DMS79 (cell line): Measurements from ENCODE around the gene FAM156B.
"Not testable (repeated sequence)": the region's sequence is repeated elsewhere in the genome, so short reads cannot be mapped to it uniquely, and the experiment has no call there.

ENCODE experiments used
- DNase-seq: peaks from one replicate; lab custom pipeline; 2025; lab: John Stamatoyannopoulos, UW

Gene FAM156B, protein sequence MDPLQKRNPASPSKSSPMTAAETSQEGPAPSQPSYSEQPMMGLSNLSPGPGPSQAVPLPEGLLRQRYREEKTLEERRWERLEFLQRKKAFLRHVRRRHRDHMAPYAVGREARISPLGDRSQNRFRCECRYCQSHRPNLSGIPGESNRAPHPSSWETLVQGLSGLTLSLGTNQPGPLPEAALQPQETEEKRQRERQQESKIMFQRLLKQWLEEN

GRCh38 chrX:52896855-52897709 is at the start of gene FAM156B:
TSS of gene FAM156B (plus strand) at chrX:52897330. CDS start at chrX:52907226, 9,896 bp downstream.
- DNase-seq: not testable (repeated sequence)

GRCh38 chrX:52852110-52852860 is 44.8 kb upstream of the FAM156B start:
- DNase-seq: no peak

DNA sequence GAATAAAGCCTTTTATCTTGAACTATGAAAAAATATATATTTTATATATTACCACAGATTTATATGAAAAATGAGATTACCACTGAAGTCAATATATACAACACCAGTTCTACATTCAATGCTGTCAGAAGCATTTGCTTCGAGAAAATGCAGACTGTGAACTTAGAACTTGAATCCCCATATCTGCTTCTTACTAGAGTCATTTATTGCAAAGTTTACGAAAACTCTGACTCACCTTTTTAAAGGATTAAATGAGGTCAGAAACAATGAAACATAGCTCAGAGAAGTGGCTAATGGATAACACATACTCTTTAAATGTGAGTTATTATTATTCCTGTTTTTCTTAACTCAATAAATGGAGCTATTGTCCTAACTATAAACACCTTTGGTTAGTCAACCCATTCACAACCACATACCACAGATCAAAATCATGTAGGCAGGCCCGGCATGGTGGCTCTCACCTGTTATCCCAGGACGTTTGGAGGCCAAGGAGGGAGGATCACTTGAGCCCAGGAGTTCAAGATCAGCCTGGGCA is 40.1 kb upstream of the FAM156B start:
- not testable (repeated sequence) for DNase-seq

- DNase-seq: no peak
Observed at GRCh38 chrX:52865343-52865998, 31.7 kb upstream of the FAM156B start.

- no peak for DNase-seq
Observed at GRCh38 chrX:52867610-52868348, 29.4 kb upstream of the FAM156B start, which contains the start of gene XAGE3. TSS of gene XAGE3 (minus strand) at chrX:52868083. CDS start at chrX:52867133, 950 bp downstream.

- no peak for DNase-seq
Observed at GRCh38 chrX:52870046-52870445, 27.1 kb upstream of the FAM156B start.

- not testable (repeated sequence) for DNase-seq
Observed at GRCh38 chrX:52873825-52874224, 23.3 kb upstream of the FAM156B start.

GRCh38 chrX:52874661-52875060 is 22.5 kb upstream of the FAM156B start:
- no peak for DNase-seq

DNA sequence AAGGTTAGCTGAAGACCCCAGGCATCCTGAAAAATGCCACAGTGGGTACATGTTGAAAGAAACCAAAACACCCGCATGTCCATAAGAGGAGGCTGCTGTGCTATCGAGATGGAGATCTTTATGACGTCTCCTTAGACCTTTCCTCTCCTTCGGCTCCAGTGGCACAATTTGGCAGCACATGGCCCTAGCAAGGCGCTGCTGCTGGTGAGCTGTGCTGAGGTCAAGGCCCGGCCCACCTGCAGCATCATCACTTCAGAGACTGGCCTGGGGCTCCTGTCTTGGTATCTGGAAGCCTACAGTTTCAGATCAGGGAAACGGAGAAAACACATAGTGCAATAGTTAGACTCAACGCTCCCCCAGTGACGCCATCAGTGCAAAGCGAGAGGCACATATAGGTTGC is 21.7 kb upstream of the FAM156B start:
- DNase-seq: not testable (repeated sequence)

GRCh38 chrX:52876386-52876785 is 20.7 kb upstream of the FAM156B start:
- DNase-seq: not testable (repeated sequence)

DNA sequence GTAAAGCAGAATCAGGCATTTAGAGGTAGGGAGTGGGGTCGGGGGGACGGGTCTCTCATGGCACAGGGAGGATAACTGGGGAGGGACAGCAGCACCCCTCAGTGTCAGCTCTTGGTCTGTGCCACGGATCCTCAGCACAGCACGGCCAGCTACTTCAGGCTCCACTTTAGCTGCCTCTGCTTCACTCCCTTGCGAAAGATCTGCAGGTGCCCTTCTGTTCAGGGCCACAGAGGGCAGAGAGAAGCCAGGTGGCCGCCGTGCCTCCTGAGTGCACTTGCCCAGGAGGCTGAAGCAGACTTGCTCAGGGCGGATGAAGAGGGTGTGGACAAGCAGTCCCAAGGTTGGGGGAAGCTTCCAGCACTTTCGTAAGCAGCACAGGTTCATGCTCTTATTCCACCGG is 9.7 kb upstream of the FAM156B start:
- DNase-seq: not testable (repeated sequence)

GRCh38 chrX:52888090-52888489 is 9.0 kb upstream of the FAM156B start:
- not testable (repeated sequence) for DNase-seq

DNA sequence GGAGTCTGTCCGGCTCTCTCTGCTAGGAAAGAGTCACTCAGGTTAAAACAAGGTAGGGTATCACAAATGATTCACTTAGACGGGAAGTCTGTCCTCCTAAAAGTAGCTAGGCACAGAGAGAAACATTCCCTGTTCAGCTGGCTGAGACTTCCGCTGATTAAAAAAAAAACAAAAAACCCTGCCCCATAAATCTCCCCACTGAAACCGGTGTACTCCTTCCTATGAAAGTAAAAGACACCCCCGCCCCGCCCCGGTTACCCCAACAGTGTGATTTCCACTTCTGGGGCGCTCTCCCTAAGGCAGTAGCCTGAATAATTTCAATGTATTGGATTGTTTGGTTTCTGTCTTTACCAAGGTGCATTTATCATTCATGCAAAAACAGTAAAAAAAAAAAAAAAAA is 692 bp upstream of the FAM156B start:
- DNase-seq: not testable (repeated sequence)

DNA sequence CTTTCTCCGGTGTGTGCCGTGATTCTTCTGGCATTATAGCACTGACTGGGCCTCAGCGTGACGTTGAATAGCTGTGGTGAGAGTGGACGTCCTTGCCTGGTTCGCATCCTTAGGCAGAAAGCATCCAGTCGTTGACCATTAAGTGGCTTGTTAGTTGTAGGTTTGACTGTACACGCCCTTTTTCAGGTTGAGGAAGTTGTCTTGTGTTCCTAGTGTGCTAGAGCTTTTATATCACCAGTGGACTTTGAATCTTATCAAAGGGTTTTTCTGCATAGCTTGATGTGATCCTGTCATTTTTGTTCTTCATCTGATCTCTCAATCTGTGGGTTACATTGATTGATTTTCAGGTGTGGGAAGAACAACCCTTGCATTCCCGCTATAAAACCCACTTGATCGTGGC is 8.4 kb downstream of the FAM156B start:
- DNase-seq: not testable (repeated sequence)

DNA sequence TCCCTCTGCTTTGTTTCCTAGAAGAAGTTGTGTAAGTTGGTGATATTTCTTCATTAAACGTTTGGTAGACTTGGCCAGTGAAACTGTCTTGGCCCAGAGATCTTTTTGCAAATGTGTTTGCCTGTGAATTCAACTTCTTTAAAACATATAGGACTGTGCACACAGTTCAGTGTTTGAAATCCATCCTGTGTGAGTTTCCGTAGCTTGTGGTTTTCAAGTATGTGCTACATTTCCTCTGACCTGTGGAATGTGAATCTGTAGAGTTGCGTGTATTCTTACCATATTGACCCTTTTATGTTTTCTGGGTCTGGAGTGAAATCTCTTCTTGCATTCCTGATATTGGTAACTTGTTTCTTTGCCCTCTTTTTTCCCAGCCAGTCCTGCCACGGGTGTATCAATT is 8.9 kb downstream of the FAM156B start:
- not testable (repeated sequence) for DNase-seq

DNA sequence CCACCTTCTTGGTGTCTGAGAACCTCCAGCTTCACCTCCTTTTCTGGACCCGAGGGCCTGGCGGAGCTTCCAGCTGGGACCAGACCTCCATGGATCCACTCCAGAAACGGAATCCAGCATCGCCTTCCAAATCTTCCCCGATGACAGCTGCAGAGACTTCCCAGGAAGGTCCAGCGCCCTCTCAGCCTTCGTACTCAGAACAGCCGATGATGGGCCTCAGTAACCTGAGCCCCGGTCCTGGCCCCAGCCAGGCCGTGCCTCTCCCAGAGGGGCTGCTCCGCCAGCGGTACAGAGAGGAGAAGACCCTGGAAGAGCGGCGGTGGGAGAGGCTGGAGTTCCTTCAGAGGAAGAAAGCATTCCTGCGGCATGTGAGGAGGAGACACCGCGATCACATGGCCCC is 10.0 kb downstream of the FAM156B start:
- not testable (repeated sequence) for DNase-seq

DNA sequence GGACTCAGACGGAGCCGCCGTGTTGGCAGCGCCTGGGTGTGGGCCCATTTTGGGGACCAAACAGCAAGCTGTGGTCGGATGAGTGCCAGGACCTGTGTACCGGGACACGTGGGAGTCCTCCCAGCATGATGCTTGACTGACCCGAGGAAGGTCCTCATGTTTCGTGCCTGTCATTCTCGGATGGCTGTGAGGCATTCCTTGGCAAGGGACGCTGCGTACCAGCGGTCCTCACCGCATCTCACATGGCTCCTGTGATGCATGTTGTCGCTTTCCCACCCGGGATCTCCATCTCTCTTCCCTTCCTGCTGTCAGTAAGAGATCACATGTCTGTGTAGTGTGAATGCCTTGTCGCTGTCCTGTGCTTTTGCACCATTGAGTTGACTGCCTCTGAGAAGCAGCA is 10.8 kb downstream of the FAM156B start:
- not testable (repeated sequence) for DNase-seq

- not testable (repeated sequence) for DNase-seq
Observed at GRCh38 chrX:52909313-52909969, 12.3 kb downstream of the FAM156B start.

DNA sequence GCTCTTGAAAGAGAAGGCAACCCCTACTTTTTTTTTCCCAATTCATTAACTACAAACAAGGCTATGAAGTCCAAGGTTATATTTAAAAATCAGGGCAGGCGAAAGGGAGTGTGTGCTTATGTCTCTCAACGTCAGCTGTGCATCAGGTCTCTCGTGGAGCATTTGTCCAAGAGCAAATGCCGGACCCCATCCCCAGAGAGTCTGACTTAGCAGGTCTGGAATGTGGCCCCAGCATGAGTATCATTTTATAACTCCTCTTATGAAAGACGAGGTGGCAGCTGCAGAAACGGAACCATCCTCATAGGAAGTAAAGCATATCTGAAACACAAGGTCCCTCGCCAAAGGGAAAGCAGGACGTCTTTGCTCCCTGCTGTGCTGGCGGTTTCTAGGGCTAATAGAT is 16.6 kb downstream of the FAM156B start:
- not testable (repeated sequence) for DNase-seq

GRCh38 chrX:52914704-52915103 is 17.6 kb downstream of the FAM156B start:
- not testable (repeated sequence) for DNase-seq
